GM18951 (cell line): ENCODE data around the gene JAK3.
A peak's percentile ranks its signal among the peaks of the same experiment; 100 is the strongest.
"Not testable (repeated sequence)": the region's sequence is repeated elsewhere in the genome, so short reads cannot be mapped to it uniquely, and the experiment has no call there.

Experiments used
- POLR2A ChIP-seq: IDR thresholded peaks from 4 replicates; pipeline ENCODE4 v1.6.1; 2011; ENCODE audit warnings: mild to moderate bottlenecking; ENCODE audit not compliant: insufficient read length, insufficient read depth; ENCODE audit errors: extremely low read depth
- in situ Hi-C: fragments of 300-500 bp; cut with MboI; formaldehyde crosslinking; loops from one replicate; pipeline ENCODE4 v1.12.0; 2022; ENCODE audit warnings: low sequenced_read_pairs, mixed read lengths, inconsistent platforms; ENCODE audit not compliant: unreplicated experiment

Gene JAK3

DNA sequence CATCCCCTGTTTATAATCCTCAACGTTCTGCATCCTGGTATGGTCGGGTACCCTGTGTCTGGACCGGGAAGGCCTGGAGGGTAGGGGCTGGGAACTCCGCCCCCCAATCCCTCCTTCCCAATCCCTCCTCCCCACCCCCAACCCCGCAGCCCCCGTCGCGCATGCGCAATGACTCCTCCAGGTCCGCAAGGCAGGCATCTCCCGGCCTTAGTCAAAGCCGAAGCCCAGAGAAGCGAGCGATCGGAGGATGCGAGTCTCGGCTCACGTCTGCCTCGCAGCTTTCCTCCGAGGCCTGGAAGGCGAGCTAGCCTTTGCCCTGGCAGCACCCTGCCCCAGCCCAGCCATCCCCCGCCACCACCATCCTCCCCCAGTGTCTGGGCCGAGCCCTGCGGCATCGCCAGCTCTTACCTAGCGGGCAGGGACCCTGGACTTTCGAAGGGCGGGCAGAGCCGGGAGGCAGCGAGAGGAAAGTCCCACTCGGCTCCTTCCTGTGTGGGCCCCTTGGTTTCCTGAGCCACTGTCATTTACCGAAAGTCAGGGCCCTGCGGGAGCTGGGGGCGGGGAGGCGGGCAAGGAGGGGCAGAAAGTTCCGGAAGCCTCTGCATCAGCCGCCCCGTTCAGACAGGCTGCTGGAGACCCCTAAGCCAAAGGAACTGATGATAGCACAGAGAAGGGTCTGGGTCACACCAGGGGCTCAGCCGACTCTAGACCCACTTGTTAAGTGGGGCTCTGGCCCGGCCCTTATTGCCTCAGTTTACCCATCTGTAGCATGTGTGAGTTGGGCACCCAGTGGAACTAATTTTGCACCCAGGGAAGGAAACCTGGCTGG is at the start of gene JAK3:
Gene JAK3, minus strand, starts transcription at position 445 of the 829 bp plus-strand sequence. CDS start 3,565 bp downstream, outside the sequence.
- TF ChIP-seq POLR2A: peak; percentile 80
- in situ Hi-C loops: no loop called here

DNA sequence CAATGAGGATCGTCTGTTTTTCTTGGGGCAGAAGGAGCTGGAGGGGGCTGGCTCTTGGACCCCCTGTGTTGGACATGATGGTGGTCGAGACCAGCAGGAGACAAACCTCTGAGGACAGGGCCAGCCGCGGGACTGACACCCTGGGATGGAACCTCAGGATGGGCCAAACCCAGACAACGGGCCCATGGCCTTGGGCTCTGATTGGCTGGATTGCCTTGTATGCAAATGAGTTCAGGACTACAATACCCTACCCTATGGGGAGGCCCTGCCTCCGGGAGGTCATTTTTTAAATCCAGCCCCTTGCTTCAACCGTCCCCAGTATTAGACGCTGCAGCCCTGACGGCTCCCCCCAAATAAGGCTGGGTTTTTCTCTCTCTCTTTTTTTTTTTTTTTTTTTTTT is 46.0 kb upstream of the JAK3 start:
- in situ Hi-C loops: no loop called here
- TF ChIP-seq POLR2A: no peak

DNA sequence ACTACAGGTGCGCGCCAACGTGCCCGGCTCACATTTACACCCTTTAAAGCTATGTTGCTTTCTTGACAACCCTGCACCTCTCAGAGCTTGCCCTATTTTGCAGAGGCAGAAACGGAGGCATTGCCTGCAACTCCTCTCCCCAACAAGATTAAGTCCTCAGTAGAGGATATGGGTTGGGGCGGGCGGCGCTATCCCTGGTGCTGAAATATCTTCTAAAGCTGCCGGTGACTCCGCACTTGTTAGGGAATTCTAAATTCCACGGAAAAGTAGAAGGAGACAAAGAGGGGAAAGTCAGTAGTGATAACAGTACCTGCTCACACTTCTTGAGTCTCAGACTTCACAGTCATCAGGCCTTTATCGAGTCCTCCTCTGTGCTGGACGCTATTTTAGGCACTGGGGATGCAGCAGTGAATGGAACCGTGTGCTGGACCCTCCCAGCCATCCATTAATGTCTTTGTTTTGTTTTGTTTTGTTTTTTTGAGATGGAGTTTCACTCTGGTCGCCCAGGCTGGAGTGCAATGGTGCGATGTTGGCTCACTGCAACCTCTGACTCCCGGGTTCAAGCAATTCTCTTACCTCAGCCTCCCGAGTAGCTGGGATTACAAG is 41.9 kb upstream of the JAK3 start:
- in situ Hi-C loops: no loop called here
- TF ChIP-seq POLR2A: no peak

DNA sequence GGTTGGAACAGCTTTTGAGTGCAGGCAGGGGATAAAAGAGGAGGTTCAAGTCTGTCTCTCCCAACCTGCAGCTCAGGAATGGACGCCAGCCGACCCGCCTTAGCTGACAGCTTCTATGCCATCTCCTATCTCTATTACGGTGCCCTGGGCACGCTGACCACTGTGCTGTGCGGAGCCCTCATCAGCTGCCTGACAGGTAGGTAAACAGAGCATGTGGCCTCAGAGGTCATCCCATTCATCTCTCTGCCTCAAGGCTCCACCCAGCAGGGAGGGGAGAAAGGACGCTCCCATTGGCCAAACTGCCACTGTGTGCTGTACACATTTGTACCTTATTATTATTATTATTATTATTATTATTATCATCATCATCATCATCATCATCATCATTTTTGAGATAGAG is 40.5 kb upstream of the JAK3 start:
- in situ Hi-C loops: no loop called here

DNA sequence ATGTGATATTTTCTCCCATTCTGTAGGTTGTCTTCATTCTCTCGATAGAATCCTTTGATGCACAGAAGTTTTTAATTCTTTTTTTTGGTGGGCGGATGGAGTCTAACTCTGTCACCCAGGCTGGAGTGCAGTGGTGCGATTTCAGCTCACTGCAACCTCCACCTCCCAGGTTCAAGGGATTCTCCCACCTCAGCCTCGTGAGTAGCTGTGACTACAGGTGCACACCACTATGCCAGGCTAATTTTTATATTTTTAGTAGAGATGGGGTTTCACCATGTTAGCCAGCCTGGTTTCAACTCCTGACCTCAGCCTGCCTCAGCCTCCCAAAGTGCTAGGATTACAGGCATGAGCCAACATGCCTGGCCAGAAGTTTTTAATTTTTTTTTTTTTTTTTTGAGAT is 39.4 kb upstream of the JAK3 start:
- in situ Hi-C loops: not testable (repeated sequence)

More for the DNA sequence above, 40.5 kb upstream of the JAK3 start:
- TF ChIP-seq POLR2A: no peak

DNA sequence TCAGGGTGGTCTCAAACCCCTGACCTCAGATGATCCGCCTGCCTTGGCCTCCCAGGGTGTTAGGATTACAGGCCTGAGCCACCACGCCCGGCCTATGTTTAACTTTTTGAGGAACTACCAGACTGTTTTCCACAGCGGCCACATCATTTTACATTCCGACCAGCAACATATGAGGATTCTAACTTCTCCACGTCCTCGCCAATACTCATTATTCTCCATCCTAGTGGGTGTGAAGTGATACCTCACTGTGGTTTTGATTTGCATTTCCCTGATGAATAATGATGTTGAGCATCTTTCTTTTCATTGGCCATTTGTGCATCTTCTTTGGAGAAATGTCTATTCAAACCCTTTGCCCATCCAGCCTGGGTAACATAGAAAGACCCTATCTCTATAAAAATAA is 38.7 kb upstream of the JAK3 start:
- TF ChIP-seq POLR2A: no peak
- in situ Hi-C loops: no loop called here

DNA sequence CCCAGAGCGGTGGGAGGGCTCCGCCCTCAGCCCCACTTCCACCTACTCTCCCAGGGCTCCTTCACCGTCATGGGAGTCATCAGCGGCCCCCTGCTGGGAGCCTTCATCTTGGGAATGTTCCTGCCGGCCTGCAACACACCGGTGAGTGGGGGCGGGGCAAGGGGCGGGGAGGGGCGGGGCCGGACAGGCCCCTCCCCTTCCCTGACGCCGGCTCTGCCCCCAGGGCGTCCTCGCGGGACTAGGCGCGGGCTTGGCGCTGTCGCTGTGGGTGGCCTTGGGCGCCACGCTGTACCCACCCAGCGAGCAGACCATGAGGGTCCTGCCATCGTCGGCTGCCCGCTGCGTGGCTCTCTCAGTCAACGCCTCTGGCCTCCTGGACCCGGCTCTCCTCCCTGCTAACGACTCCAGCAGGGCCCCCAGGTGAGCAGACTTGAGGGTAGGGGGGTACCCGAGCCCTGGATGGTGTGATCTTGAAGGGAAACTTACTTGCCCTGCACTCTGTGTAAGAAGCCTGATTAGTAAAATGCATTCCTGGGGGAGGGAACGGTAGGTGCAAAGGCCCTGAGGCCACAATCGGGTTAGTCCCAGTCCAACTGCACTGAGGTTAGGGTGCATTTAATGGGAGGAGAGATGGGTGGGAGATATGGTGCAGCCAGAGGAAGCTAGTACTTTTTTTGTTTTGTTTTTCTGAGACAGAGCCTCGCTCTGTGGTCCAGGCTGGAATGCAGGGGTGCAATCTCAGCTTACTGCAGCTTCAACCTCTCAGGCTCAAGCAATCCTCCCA is 36.0 kb upstream of the JAK3 start:
- TF ChIP-seq POLR2A: no peak
- in situ Hi-C loops: no loop called here

DNA sequence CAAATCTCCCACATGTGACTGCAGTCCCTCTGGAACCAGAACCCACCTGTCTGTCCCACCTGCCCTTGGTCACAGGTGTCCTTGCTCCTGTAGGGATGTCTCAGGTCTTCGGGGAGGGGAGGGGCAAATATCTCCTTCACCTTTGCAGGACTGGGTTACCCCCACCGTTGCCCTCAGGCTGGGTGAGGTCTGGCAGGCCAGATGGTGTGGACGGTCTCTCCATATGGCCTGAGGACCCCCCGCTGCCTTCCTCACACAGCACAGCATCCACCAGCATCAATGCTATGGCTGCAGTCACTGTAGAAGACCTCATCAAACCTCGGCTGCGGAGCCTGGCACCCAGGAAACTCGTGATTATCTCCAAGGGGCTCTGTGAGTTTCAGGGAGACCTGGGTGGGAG is 33.9 kb upstream of the JAK3 start:
- in situ Hi-C loops: no loop called here
- TF ChIP-seq POLR2A: no peak

DNA sequence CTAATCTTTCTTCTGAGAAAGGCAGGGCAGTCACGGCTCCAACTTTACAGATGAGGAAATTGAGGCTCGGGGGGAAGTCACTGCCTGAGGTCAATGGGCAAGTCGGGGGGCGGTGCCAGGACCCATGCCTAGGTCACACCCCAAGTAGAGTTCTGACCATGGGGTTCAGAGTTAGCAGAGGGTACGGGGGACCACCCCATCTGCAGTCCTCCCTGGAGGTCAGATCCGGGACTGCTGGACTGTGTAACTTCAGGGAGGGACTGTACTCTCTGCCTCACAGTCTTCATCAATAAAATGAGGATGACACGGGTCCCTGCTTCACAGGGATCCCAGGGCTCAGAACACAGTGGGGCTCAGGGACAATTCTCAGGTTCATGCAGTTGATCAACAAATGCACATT is 31.7 kb upstream of the JAK3 start:
- in situ Hi-C loops: no loop called here

DNA sequence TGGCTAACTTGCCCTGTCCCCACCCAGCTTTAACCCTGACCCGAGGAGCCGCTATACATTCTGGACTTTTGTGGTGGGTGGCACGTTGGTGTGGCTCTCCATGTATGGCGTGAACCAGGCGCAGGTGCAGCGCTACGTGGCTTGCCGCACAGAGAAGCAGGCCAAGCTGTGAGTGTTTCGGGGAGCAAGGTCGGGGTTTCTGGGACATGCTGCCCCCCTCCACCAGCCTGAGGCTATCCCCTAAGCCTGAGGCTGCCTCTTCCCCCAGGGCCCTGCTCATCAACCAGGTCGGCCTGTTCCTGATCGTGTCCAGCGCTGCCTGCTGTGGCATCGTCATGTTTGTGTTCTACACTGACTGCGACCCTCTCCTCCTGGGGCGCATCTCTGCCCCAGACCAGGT is 29.9 kb upstream of the JAK3 start:
- TF ChIP-seq POLR2A: no peak
- in situ Hi-C loops: no loop called here

More for the DNA sequence above, 31.7 kb upstream of the JAK3 start:
- TF ChIP-seq POLR2A: no peak

DNA sequence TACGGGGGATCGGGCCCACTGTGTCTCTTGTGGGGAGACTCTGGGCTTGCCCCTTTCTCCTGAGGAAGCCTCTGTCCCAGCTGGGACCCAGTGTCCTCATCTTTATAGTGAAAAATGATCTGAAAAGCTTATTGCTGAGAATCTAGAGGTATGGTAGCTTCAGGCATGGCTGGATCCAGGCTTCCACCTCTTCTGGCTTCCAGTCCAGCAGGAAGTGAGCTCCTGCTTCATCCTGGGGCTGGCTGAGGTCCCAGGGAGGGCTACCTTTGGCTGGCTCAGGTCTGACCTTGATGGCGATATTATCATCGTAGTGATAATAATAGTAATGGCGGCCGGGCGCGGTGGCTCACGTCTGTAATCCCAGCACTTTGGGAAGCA is 27.0 kb upstream of the JAK3 start:
- no peak for TF ChIP-seq POLR2A
- in situ Hi-C loops: no loop called here

DNA sequence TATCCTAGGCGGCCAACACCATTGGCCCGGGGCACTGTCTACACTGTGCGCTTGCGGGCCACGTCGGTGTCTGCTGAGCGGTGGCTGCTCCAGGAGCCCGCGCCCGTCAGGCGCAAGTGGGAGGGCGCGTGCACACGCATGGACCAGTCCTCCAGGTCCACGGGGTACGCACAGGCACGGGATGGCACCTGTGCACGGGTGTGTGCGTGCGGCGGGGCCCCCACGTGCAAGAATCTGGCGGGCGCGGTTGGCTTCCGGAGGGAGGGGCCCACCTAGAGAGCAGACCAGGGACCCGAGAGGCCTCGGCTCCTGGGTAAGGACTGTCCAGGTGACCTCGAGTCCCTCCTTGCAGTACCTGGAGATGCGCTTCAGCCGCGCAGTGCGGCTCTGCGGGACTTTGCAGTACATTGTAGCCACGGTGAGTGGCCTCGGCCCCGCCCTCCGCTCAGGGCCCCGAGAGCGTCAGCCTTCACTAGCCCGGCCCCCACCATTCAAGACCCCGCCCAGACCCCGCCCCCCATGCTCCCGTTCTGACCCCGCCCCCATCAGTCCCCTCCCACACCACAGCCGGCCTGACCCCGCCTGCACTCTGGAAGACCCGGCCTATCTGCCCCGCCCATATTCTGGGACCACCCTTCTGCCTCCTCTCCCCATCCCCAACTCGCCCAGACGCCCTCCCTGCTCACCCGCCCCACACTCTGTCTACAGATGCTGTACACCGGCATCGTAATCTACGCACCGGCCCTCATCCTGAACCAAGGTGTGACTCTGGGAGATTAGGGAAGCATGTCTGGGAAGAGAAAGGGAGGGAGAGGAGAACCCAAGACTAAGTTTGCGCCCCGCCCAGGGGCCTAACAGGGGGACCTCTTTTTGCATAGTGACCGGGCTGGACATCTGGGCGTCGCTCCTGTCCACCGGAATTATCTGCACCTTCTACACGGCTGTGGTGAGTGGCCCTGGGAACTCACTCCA is 26.3 kb upstream of the JAK3 start:
- in situ Hi-C loops: no loop called here
- no peak for TF ChIP-seq POLR2A

DNA sequence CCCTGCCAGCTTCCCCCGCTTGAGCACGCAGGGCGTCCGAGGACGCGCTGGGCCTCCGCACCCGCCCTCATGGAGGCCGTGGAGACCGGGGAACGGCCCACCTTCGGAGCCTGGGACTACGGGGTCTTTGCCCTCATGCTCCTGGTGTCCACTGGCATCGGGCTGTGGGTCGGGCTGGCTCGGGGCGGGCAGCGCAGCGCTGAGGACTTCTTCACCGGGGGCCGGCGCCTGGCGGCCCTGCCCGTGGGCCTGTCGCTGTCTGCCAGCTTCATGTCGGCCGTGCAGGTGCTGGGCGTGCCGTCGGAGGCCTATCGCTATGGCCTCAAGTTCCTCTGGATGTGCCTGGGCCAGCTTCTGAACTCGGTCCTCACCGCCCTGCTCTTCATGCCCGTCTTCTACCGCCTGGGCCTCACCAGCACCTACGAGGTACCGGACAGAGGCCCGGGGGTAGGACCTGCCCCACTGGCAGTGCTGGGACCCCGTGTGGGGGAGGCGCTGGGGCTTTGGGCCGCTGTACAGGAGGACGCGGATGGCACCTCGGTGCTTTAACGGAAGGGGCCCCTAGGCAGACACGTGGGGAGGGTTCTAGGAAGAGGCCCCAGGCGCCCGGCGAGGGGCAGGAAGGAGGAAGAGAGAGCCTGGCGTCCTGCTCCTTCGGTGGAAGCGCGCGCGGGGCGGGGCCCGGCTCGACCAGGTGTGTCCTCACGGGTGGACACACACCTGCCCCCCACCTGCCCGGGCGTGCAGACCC is 24.6 kb upstream of the JAK3 start:
- no peak for TF ChIP-seq POLR2A
- in situ Hi-C loops: no loop called here
